Stimulated activated CD4-positive, alpha-beta T cell treated with anti-CD3 and anti-CD28 coated beads, Interleukin-2, amount 100 ng/mL, for 48 hours (primary cell): Measurements from ENCODE around the gene TLE4.
"Not testable (repeated sequence)": the region's sequence is repeated elsewhere in the genome, so short reads cannot be mapped to it uniquely, and the experiment has no call there.

Source experiments
- DNase-seq, 2 donors: peaks; one replicate each; pipeline ENCODE4 v3.0.0-alpha.2; 2020

Gene TLE4

DNA sequence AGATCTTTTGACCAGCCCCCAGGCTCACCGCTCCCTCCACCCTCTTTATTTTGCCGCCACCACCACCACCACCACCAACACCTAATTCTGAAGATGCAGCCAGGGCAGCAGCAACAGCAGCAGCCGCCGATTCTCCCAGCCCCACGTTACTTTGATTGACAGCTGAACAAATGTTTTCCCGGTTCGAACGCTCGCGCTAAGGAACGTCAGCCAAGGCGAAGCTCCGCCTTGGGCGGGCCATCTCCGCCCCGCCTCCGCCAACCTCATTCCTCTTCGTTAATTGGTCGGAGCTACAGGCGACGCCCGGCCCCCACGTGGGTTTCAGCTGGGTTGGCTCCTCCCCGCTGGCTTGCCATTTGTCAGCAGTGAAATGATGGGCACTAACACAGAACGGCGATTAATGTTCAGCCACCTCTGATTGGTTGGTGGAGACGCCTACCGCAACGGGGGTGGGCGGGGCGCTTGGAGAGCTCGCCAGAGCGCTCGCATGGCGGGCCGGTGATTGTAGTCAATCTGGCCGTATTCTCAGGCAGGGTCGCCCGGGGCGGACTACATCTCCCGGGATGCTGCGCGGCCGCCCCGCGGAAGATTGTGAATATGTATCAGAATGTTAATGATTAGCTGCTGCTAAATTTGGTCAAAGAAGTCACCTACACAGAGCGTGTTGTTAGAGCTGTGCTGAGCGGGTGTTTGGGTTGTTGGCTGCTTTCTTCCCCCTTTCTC lies at the start of gene TLE4:
Gene TLE4 (plus strand): TSS at position 657 of the 723 bp plus-strand sequence. CDS start 826 bp downstream, outside the sequence.
- DNase-seq: peak; percentile 95 to 96

- DNase-seq: no peak
Measured at GRCh38 chr9:79522793-79523192, 49.0 kb upstream of the TLE4 start.

- DNase-seq: no peak
Measured at GRCh38 chr9:79524266-79524665, 47.5 kb upstream of the TLE4 start.

DNA sequence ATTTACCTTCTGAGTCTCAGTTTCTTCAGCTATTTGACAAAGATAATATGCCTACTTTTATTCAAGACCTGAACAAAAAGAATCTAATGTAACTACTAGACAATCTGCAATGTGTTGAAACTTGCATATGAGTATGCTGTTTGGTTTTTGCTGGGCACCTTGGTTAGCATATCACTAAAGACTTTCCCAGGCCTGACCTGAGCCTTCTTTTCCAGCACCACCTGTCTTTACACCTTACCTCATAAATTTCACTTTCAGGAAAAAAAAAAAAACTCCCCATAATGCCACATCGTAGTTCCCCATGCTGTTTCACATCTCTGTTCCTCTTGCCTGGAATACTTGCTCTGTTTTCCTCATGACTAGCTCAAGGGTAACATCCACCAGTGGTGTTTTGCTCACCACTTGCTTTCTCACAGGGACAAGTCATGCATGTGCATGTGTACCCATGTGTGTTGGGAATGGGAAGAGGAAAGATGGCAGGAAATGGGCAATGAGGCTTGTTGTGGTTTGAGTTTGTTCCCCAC lies 45.6 kb upstream of the TLE4 start:
- no peak for DNase-seq

DNA sequence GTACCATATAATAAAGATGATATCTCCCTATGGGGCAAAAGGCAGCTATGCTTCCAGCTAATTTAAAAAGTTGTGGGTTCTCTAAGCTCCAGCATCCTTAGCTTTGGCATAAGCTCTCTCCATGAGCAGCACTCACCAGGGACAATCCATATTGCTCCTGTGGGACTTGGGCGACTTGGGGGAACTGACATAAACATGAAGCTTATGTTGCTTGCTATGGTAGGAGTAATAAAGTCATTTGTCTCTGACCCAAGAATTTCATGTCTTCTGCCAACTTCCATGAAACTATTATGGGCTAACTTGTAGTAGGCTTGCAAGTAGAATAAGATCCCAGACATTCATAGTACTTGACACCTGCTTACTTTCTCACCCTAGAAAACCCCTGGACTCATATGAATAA lies 36.2 kb upstream of the TLE4 start:
- DNase-seq: no peak

GRCh38 chr9:79537838-79538237 lies 33.9 kb upstream of the TLE4 start:
- DNase-seq: no peak

GRCh38 chr9:79542735-79543620 lies 28.8 kb upstream of the TLE4 start:
- DNase-seq: no peak

DNA sequence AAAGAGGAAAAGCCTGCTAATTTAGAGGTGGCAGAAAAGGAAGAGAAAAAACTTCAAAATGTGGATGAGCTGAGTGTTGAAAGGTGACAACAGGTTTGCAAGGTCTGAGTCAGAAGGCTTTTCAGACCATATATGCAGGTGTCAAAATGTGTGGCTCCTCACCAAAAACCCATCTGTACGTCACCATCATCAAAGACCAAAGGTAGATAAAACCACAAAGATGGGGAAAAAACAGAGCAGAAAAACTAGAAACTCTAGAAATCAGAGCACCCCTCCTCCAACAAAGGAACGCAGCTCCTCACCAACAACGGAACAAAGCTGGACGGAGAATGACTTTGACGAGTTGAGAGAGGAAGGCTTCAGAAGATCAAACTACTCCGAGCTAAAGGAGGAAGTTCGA lies 27.4 kb upstream of the TLE4 start:
- DNase-seq: not testable (repeated sequence)

- no peak for DNase-seq
Measured at GRCh38 chr9:79551586-79551985, 20.2 kb upstream of the TLE4 start.

GRCh38 chr9:79551994-79552393 lies 19.8 kb upstream of the TLE4 start:
- DNase-seq: no peak

- DNase-seq: no peak
Measured at GRCh38 chr9:79555474-79556089, 16.2 kb upstream of the TLE4 start.

- DNase-seq: no peak
Measured at GRCh38 chr9:79559495-79560181, 12.1 kb upstream of the TLE4 start.

DNA sequence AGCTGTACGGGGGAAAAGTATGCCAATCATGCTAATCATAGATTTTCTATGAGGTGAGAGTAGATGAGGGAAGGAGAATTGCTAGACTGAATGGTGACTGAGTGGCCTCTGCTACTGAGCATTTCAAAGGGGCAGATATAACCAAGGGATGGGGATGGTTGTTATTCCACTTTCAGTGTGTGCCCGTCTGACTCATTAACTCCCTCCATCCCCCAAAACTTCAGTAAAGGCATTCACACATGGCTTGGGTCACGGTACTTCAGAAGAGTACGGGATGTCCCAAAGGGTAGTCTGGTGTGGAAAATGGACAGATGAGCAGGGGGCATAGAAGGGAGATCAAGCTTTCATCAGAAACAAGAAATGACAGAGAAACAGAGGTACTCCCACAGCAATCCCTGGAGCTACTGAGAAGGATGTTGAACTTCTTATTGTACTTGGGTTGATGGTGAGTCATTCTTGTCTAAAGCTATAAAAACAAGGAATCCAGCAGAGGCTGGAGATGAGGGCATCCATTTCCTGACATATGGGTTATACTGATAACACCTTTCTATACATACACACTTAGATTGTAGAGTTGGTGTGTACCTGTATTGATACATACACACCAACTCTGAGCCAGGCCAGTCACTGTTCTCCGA lies 8.9 kb upstream of the TLE4 start:
- DNase-seq: no peak

- DNase-seq: no peak
Measured at GRCh38 chr9:79564105-79564504, 7.7 kb upstream of the TLE4 start.

DNA sequence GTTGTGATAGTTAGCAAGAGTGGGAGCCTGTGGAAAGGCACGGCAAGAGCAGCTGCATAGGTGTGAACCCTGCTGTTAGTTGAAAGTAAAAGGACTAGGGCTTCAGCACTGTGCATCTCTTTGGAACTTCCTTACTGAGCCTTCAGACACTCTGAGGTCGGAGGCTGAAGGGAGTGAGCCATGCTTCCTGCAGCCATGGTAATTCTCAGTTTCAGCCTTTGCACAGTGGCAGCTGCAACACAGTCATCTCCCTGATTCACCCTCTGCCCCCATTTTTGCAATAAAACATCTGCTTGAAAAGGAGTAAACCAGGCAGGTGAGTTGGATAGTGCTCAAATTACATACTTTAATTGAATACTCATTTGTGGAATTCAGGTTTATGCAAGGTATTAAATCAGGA lies 6.5 kb upstream of the TLE4 start:
- no peak for DNase-seq

- no peak for DNase-seq
Measured at GRCh38 chr9:79567671-79568098, 4.1 kb upstream of the TLE4 start.

GRCh38 chr9:79568337-79569101 lies 3.2 kb upstream of the TLE4 start:
- no peak for DNase-seq

DNA sequence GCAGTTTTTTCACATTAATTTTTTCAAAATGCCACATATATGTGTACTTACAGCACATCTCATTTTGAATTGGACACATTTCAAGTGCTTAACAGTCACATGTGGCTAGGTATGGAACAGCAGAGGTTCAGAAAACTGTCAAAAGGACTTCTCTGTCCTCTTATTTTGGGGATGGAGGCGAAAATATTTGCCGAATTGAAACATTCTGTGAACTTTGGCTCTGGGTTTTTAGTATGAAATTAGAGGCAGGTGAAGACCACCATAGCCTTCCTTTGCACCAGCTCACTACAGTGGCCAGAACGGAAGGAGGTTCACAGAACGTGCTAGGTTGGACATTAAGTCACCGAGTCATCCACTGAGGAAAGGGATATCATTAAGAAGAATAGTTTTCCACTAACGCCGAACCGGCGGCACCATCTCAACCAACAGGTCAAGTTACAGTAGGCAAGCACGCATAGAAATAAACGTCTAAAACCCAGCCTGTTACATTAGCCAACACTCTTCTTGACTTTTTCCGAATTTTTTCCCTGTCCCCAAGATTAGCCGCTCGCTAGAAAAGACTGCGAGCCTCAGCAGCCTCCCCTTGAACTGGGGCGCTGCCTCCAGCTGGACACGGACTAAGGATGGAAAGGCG lies 1.8 kb upstream of the TLE4 start:
- DNase-seq: no peak

- DNase-seq: peak in 1 of 2 donors; percentile 47
Measured at GRCh38 chr9:79570448-79571308, 1.1 kb upstream of the TLE4 start.

DNA sequence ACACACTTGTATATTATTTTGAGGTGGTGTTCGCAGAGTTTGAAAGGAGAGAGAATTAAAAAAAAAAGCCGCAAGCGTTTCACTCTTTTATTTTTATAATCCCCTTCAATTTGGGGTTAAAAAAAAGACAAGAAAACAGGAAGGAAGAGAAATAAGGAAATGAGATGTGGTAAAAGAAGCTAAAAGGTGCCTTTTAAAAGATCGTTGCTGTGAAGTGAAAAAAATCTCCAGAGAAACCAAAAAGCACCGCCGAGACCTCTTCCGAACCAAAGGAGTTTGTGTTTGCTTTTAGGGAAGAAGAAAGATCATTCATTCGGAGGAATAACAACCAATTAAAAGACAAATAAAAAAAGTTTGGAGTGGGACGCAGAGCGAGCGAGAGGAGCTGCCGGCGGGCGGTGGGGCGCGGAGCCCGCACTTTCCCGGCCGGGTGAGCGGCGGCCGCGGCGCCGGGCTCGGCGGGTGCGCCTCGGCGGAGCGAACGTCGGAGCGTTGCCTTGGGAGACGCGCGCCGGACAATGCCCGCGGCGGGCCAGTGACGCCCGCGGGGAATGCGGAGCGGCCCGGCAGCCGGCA lies 355 bp downstream of the TLE4 start:
- DNase-seq: no peak
